HepG2 (cell line): ENCODE data around the gene ANKRD39. TPM values are rescaled to one million over a fixed set of nuclear protein-coding genes. Genes with fewer than 3 reads are reported as not detected.

ENCODE experiments used
- BRCA1 ChIP-seq: sonication (generic); formaldehyde crosslinking; IDR thresholded peaks from 2 replicates; pipeline ENCODE4 v1.4.0; 2020; ENCODE audit warnings: missing genetic modification reagents
- NFAT5 ChIP-seq: sonication (generic); formaldehyde crosslinking; IDR thresholded peaks from 2 replicates; pipeline ENCODE4 v1.4.0; 2020; ENCODE audit warnings: missing genetic modification reagents
- SNRNP70 ChIP-seq: fragments of 200-400 bp; formaldehyde crosslinking; IDR thresholded peaks from 2 replicates; pipeline ENCODE4 v1.6.1; 2017; ENCODE audit warnings: mild to moderate bottlenecking, low read depth, low read length, moderate library complexity
- ZBTB40 ChIP-seq, 2 experiments: fragments of 450-650 bp in 1 of 2; sonication (generic) in 1 of 2; formaldehyde crosslinking in 1 of 2; IDR thresholded peaks; 2 replicates each; pipeline versions ENCODE4 v1.6.1 to v1.8.0; 2016 to 2022; ENCODE audit warnings: antibody characterized with exemption in 1 of 2, mild to moderate bottlenecking in 1 of 2, missing genetic modification reagents in 1 of 2
- ZFP1 ChIP-seq: IDR thresholded peaks from 2 replicates; pipeline ENCODE4 v1.6.1; 2016
- ZNF138 ChIP-seq: sonication (generic); formaldehyde crosslinking; IDR thresholded peaks from 2 replicates; pipeline ENCODE4 v1.5.0; 2020; ENCODE audit warnings: mild to moderate bottlenecking, low read depth, missing genetic modification reagents
- ZNF160 ChIP-seq: sonication (generic); formaldehyde crosslinking; IDR thresholded peaks from 2 replicates; pipeline ENCODE4 v1.8.0; 2022; ENCODE audit warnings: mild to moderate bottlenecking, inconsistent platforms, missing genetic modification reagents
- ZNF281 ChIP-seq: sonication (generic); formaldehyde crosslinking; IDR thresholded peaks from 2 replicates; pipeline ENCODE4 v1.4.0; 2020; ENCODE audit warnings: missing genetic modification reagents, borderline replicate concordance
- ZNF441 ChIP-seq: sonication (generic); formaldehyde crosslinking; IDR thresholded peaks from 2 replicates; pipeline ENCODE4 v1.7.0; 2021; ENCODE audit warnings: missing genetic modification reagents, borderline replicate concordance
- ZNF543 ChIP-seq: sonication (generic); formaldehyde crosslinking; IDR thresholded peaks from 2 replicates; pipeline ENCODE4 v1.4.0; 2020; ENCODE audit warnings: mild to moderate bottlenecking, missing genetic modification reagents
- polyA plus RNA-seq, 8 experiments: library from polyadenylated mRNA; depleted of rRNA in 3 of 8; stranded (reverse) in 7 of 8; unstranded in 1 of 8; fragments of >200 nt; fragmentation: Illumina TruSeq in 4 of 8; extraction: Trizol in 4 of 8; gene quantifications; 2 replicates each; pipeline versions ENCODE4 v1.2.1 to v1.2.3, GENCODE V29; 2011 to 2016; ENCODE audit warnings: low read depth in 4 of 8, missing spikeins in 1 of 8, mixed read lengths in 1 of 8; ENCODE audit not compliant: insufficient read depth in 1 of 8
- total RNA-seq, 5 experiments: library from RNA; depleted of rRNA; stranded (reverse); fragments of >200 nt; fragmentation: Illumina TruSeq; extraction: Trizol; gene quantifications; 2 replicates each; pipeline ENCODE4 v1.2.3, GENCODE V29; 2016; ENCODE audit warnings: low read depth in 1 of 5

ANKRD39 gene
- total and polyA plus RNA-seq, 2 of the 13 experiments (the other 11 are each of a cell fraction or from before 2014, with no cell fraction given), result 23.2 to 24.8 TPM

GRCh38 chr2:96872591-96873349 lies 15.0 kb upstream of the ANKRD39 start (continued):
- TF ChIP-seq ZBTB40 (IDR thresholded peaks at IDR 0.05) (no peak), ZBTB40 (CRISPR knock-in tag; IDR thresholded peaks at IDR 0.05) (no peak), BRCA1 (CRISPR knock-in tag) (no peak), ZNF138 (CRISPR knock-in tag) (no peak), ZFP1 (no peak), NFAT5 (CRISPR knock-in tag) (no peak), ZNF543 (no peak), SNRNP70 (no peak), ZNF160 (no peak), ZNF441 (CRISPR knock-in tag) (no peak), ZNF281 (CRISPR knock-in tag) (peak; percentile 38; the same call in 1 of the 2 replicates)
